NT2/D1 (cell line): ENCODE data around the gene LEMD1.

Experiments
- SUZ12 ChIP-seq: IDR thresholded peaks from 2 replicates; pipeline ENCODE4 v1.6.1; 2011; ENCODE audit not compliant: insufficient read length, insufficient read depth; ENCODE audit errors: extremely low read depth
- YY1 ChIP-seq: IDR thresholded peaks from 2 replicates; pipeline ENCODE4 v1.6.1; 2011; ENCODE audit not compliant: insufficient read length, insufficient read depth
- ZNF274 ChIP-seq: IDR thresholded peaks from 2 replicates; pipeline ENCODE4 v1.6.1; 2011; ENCODE audit warnings: mild to moderate bottlenecking, low read depth, low read length

GRCh38 chr1:205342986-205343385 is 78.9 kb downstream of the LEMD1 start:
- TF ChIP-seq ZNF274, result no peak
- TF ChIP-seq YY1, result no peak
- no peak for TF ChIP-seq SUZ12
